K562 (cell line): ENCODE measurements around the gene C4orf54.

Experiments used
- SIN3A ChIP-seq, 2 experiments: fragments of 150-350 bp in 1 of 2; IDR thresholded peaks; 2 replicates each; pipeline ENCODE4 v1.6.1; 2011 to 2016; ENCODE audit warnings: borderline replicate concordance in 2 of 2, low read depth in 2 of 2, low read length in 2 of 2, mild to moderate bottlenecking in 2 of 2, moderate library complexity in 2 of 2; ENCODE audit not compliant: control insufficient read depth in 1 of 2
- ZNF318 ChIP-seq, 2 experiments: fragments of 450-650 bp; IDR thresholded peaks; 2 replicates each; pipeline ENCODE4 v1.6.1; 2016; ENCODE audit warnings: mild to moderate bottlenecking in 2 of 2, borderline replicate concordance in 1 of 2, low read depth in 1 of 2, moderate library complexity in 1 of 2

- TF ChIP-seq ZNF318 (IDR thresholded peaks at IDR 0.05; ENCODE audit: borderline replicate concordance in 1 of 2, low read depth in 1 of 2) (no peak), SIN3A (IDR thresholded peaks at IDR 0.05; ENCODE audit: borderline replicate concordance in 2 of 2, control insufficient read depth in 1 of 2, low read depth in 2 of 2, low read length in 2 of 2) (no peak)
Observed at GRCh38 chr4:99665983-99666382, 8.4 kb upstream of the C4orf54 start.
